Motor neuron (in vitro differentiated cells): Measurements from ENCODE around the gene S100PBP. TPM values are rescaled to one million over a fixed set of nuclear protein-coding genes. Genes with fewer than 3 reads are reported as not detected.

Experiments used
- ATAC-seq, 8 experiments: fragments of 200-7000 bp; cut with Tn5 transposase; replicated peaks in 6 of 8; 2 replicates each; pipeline ENCODE4 v1.8.0; 2021; ENCODE audit warnings: mild to moderate bottlenecking in 8 of 8, moderate library complexity in 8 of 8
- H3K27ac ChIP-seq, 2 donors: fragments of 250-450 bp; sonication (Bioruptor Pico); 2 replicates each; pipeline ENCODE4 v1.9.0; 2021; ENCODE audit warnings: antibody characterized with exemption in 2 of 2, mild to moderate bottlenecking in 2 of 2, moderate library complexity in 1 of 2
- H3K4me1 ChIP-seq, 2 donors: fragments of 250-450 bp; sonication (Bioruptor Pico); replicated peaks in 1 of 2; 2 replicates each; pipeline ENCODE4 v1.6.1; 2021; ENCODE audit warnings: antibody characterized with exemption in 2 of 2, mild to moderate bottlenecking in 2 of 2, moderate library complexity in 1 of 2
- H3K4me3 ChIP-seq, 5 donors: fragments of 250-450 bp; sonication (Bioruptor Pico); 2 replicates each; pipeline ENCODE4 v1.9.0; 2021; ENCODE audit warnings: antibody characterized with exemption in 5 of 5, mild to moderate bottlenecking in 5 of 5, moderate library complexity in 4 of 5
- WGBS, 10 experiments: fragments of 450-650 bp; shearing (Covaris generic); methylation state at CpG; one replicate each; pipeline ENCODE4 v1.0.0; 2022; 5-methylcytosine and 5-hydroxymethylcytosine counted together
- in situ Hi-C, 9 experiments: fragments of 400-800 bp; cut with MboI; loops; one replicate each; pipeline ENCODE4 v1.15.0; 2021; ENCODE audit warnings: low sequenced_read_pairs in 9 of 9, low pct_unique_long_range_greater_than_20kb in 2 of 9; ENCODE audit not compliant: unreplicated experiment in 9 of 9
- total RNA-seq, 8 experiments: library from RNA; unstranded; fragments of 300-600 nt; gene quantifications; 2 replicates each; pipeline versions ENCODE4 v1.2.3 to v1.2.4, GENCODE V29; 2022

The S100PBP gene
- total RNA-seq, 8 experiments from 2014 or later = 20.3 to 57.0 (median 32.9) TPM

GRCh38 chr1:32906654-32907053 is 89.2 kb downstream of the S100PBP start:
- WGBS, 10 experiments = 50 to 100% (median 83%) methylated on average over 1 to 6 of the region's 7 CpGs
- Histone ChIP-seq H3K4me3 (no peak overlapping the region), H3K4me1 (peaks cover 4% of the 10 kb centered on the region in 2 donors), H3K27ac (no peak overlapping the region)
- no peak for ATAC-seq
- in situ Hi-C loops = no loop called here

GRCh38 chr1:32907435-32907834 is 90.0 kb downstream of the S100PBP start:
- WGBS, 10 experiments = 7 to 52% (median 20%) methylated on average over 2 to 4 of the region's 4 CpGs; no CpG with 5 or more reads in 1 of the 10 experiments
- no peak overlapping the region for H3K4me3 ChIP-seq
- peaks cover 7 to 8% of the 10 kb centered on the region in 2 donors for H3K4me1 ChIP-seq
- in situ Hi-C loops = no loop called here
- ATAC-seq = peak in 5 of 8 experiments; percentile 66 to 79 (median 71)
- no peak overlapping the region for H3K27ac ChIP-seq

Other genes with a start within 250 kb of the S100PBP start
- 10 to 100 TPM; 38.2 to 93.8 (median 52.5) TPM for gene ZBTB8OS, start 167.1 kb upstream of the S100PBP start, total RNA-seq
- 100 to 1,000 TPM in 6 of 8 experiments, 10 to 100 TPM in 2; 74.6 to 407 (median 198) TPM for gene RBBP4, start 166.4 kb upstream of the S100PBP start, total RNA-seq
- gene SYNC, start 114.9 kb upstream of the S100PBP start, total RNA-seq = 10 to 100 TPM in 1 of 8 experiments, 1 to 10 TPM in 2, under 1 TPM in 5; 0.24 to 26.0 (median 0.49) TPM
- 100 to 1,000 TPM; 108 to 311 (median 190) TPM for gene YARS1, start 295 bp upstream of the S100PBP start, total RNA-seq
- gene FNDC5, start 53.3 kb downstream of the S100PBP start, total RNA-seq = 100 to 1,000 TPM in 1 of 8 experiments, 10 to 100 TPM in 4, 1 to 10 TPM in 3; 1.0 to 297 (median 49.6) TPM
- 10 to 100 TPM in 4 of 8 experiments, 1 to 10 TPM in 2, under 1 TPM in 2; 0.54 to 22.3 (median 9.0) TPM for gene HPCA, start 68.8 kb downstream of the S100PBP start, total RNA-seq
- 10 to 100 TPM in 3 of 8 experiments, 1 to 10 TPM in 5; 2.2 to 42.1 (median 8.2) TPM for gene TMEM54, start 83.7 kb downstream of the S100PBP start, total RNA-seq
- 10 to 100 TPM in 6 of 8 experiments, 1 to 10 TPM in 2; 6.4 to 26.1 (median 22.3) TPM for gene RNF19B, start 147.2 kb downstream of the S100PBP start, total RNA-seq
- 100 to 1,000 TPM; 105 to 219 (median 163) TPM for gene AK2, start 219.2 kb downstream of the S100PBP start, total RNA-seq